GM19099 (cell line): ENCODE measurements around the gene DPH2.

ENCODE experiments used
- POLR2A ChIP-seq: IDR thresholded peaks from 3 replicates; pipeline ENCODE4 v1.6.1; 2011; ENCODE audit warnings: low read depth; ENCODE audit not compliant: insufficient read length; ENCODE audit errors: extremely low read depth

Gene DPH2

DNA sequence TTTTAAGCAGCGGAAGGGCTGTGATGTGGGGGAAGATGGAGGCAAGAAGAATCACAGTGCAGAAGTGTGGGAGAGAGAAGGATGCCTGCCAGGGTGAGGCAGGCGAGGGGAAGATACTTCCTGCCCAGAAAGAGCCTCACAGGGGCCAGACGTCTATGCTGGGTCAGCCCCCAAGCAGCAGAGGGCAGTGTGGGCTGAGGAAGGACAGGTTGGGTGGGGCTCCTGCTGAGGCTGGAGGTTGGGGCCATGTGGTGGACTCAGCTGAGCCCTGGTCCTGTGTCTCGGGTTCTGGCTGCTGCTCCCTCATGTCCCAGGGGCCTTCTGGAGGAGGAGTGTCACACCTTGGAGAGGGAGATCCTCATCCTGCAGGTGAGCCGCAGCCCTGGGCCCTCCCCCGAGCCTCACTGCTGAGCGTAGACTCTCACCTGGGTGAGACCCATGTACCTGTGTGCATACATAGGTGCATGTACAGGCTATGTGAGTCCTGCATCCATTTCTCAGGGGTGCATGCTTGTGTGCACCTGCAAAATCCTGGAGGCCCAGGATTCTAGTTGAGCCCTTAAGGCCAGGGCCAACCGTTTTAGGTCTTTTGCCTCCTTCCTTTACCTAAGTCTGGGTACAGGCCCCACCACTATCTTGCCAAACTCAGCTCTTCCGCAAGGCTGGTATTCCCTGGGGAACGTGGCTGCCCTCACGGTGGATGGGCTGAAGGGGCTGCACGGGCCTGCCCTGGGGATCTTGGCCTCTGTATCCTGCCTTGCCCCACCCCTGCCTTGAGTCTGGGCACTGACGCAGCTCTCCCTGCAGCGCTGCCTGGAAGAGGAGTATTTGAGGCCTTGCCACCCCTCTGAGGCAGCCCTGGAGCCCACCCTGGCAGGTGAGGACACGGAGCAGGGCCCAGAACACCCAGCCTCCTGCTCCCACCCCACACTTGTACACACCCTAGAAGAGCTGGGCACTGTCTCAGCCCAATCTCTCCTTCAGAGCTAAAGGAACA is 25.3 kb downstream of the DPH2 start:
- no peak for TF ChIP-seq POLR2A

- TF ChIP-seq POLR2A: no peak
These were observed 26.3 kb downstream of the DPH2 start for GRCh38 chr1:43995984-43996732.

GRCh38 chr1:43996733-43997115 is 26.9 kb downstream of the DPH2 start:
- TF ChIP-seq POLR2A: no peak

DNA sequence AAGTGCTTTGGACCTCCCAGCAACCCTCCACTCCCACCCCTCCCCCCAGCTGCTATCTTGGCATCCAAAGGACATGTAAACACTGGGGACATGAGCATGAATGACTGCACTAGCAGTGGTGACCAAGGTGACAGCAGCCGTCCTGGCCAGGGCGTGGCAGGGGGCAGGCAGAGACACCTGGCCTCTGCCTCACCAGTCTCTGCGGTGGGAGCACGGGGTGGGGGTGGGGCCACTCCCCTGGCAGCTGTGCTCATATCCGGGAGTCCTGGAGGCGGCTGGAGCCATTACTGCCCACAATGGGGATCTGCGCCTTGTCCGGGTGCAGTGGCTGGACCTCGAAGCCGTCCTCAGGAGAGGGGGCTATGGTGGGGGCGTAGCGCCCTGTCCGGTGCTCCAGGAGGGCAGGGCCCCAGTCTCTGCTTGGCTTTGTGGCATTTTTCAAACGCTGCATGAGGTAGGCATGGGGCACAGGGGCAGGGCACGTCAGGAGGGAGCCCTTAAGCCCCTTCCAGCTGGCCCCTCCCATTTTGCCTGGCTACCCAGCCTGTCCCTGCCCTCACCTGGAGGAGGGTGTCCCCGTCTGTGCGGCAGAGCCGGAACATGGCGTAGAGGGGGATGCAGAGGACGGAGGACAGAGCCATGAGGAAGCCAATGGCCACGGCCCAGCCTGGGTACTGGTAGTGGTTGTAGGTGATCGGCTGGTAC is 27.6 kb downstream of the DPH2 start:
- TF ChIP-seq POLR2A: no peak

DNA sequence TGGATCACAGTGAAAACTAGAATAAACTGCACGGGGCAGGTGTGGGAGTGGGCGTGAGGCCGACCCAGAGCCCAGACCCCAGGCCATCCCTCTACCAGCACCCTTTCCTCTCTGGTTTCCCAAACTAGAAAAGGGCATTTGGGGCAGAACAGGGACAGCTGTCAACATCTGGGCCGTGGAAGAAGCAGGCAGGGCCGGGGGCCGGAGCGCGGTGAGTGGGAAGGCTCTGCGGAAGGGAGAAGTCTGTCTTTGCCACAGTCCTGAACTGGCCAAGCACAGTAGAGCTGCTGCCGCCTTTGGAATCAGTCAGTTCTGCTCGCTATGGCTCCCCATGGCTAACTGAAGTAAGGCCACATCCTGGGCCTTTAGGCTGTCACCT is 28.2 kb downstream of the DPH2 start:
- no peak for TF ChIP-seq POLR2A

- TF ChIP-seq POLR2A: no peak
These were observed 29.6 kb downstream of the DPH2 start for GRCh38 chr1:43999455-43999854.

DNA sequence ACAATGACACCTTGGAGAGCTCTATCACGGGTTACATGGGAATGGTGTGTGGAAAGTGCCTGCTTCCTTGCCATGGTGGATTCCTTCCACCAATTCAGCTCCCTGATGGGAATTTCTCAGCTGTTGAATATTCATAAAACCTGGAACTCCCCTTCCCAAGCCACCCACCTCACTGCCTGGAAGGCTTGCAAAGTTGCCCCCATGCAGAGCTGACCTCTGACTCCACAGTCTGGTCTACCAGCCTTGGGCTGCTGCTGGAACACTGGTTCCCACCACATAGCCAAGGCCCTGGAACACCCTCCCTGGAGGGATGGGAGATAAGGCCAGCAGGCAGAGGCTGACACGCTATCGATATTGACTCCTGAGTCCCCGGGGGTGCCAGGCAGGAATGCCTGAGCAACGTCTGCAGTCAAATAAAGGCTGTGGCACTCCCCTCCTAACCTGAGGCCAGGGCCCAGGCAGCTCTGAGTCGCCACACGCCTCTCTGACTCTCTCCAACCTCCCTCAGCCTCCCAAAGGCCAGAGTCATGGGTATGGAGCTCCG is 30.4 kb downstream of the DPH2 start:
- TF ChIP-seq POLR2A: no peak

- TF ChIP-seq POLR2A: no peak
These were observed 32.4 kb downstream of the DPH2 start for GRCh38 chr1:44002165-44002564.

DNA sequence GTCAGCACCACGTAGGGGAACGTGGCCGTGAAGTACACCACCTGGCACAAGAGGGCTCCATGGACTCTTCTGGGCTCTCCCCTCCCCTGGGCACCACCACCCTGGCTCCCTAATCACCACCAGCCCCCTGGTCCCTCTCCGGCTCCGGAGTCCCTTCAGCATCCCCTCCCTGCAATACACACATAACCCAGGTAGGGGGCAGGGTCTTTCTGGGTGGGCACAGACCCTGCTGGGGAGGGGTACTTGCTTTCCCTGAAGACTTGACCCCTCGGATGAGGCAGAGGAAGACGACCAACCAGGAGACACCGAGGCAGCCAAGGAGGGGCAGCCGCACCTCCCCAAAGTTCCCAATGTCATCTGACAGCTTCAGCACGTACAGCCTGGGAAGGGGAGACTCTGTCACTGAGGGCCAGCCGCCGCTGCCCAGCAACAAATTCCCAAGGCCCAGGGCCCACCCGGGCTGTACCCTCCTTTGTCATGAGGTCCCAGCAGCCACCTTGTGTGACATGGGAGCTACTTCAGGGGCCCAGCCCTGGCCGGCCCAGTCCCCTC is 32.9 kb downstream of the DPH2 start:
- no peak for TF ChIP-seq POLR2A

DNA sequence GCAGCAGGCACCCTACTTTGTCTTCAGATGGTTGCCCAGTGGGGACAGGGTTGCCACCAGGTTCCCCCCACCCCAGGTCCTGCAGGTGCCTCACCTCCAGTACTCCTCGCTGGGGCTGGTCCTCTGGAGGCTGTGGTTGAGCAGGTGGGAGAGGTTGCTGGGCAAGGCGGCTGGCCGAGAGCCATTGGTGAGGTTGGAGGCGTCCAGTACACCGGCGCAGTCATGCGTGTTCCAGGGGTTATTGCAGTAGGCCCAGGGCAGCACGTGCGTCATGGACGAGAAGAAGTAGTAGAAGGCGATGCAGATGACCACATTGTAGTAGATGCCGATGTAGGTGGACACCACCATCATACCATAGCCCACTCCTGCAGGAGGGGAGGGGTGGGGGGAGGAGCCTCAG is 38.4 kb downstream of the DPH2 start:
- no peak for TF ChIP-seq POLR2A

- TF ChIP-seq POLR2A: no peak
These were observed 41.2 kb downstream of the DPH2 start for GRCh38 chr1:44010935-44011471.

GRCh38 chr1:44012404-44012803 is 42.6 kb downstream of the DPH2 start:
- TF ChIP-seq POLR2A: no peak

GRCh38 chr1:44012941-44013609 is 43.3 kb downstream of the DPH2 start:
- no peak for TF ChIP-seq POLR2A

- no peak for TF ChIP-seq POLR2A
These were observed 44.1 kb downstream of the DPH2 start for GRCh38 chr1:44013949-44014348.
